ENCODE measurements around the gene PARP3. TPM values are rescaled to one million over a fixed set of nuclear protein-coding genes. Genes with fewer than 3 reads are reported as not detected.
A peak's percentile ranks its signal among the peaks of the same experiment; 100 is the strongest.

Gene PARP3
- total and polyA plus RNA-seq, 9 of the 15 experiments (the other 6 are each of a cell fraction or from before 2014, with no cell fraction given) = 0.46 to 6.6 (median 4.5) TPM

GRCh38 chr3:51995346-51996163 lies 53.4 kb downstream of the PARP3 start, which contains the start of gene RPL29 (continued):
- TF ChIP-seq ZSCAN32 (CRISPR knock-in tag; IDR thresholded peaks at IDR 0.05) = no peak
- no peak for TF ChIP-seq ERF (CRISPR knock-in tag; IDR thresholded peaks at IDR 0.05)
- 0 out of 2 replicates have a peak, but pooled peaks have one; percentile 21 for TF ChIP-seq ZNF766 (CRISPR knock-in tag; conservative IDR thresholded peaks at IDR 0.05)
- no peak for TF ChIP-seq MAFF (IDR thresholded peaks at IDR 0.05; ENCODE audit: low read length)
- TF ChIP-seq GATAD2B (IDR thresholded peaks at IDR 0.05; ENCODE audit: borderline replicate concordance) = no peak
- no peak for TF ChIP-seq ZNF347 (CRISPR knock-in tag; IDR thresholded peaks at IDR 0.05; ENCODE audit: low read depth)
- TF ChIP-seq, protein P1, sequence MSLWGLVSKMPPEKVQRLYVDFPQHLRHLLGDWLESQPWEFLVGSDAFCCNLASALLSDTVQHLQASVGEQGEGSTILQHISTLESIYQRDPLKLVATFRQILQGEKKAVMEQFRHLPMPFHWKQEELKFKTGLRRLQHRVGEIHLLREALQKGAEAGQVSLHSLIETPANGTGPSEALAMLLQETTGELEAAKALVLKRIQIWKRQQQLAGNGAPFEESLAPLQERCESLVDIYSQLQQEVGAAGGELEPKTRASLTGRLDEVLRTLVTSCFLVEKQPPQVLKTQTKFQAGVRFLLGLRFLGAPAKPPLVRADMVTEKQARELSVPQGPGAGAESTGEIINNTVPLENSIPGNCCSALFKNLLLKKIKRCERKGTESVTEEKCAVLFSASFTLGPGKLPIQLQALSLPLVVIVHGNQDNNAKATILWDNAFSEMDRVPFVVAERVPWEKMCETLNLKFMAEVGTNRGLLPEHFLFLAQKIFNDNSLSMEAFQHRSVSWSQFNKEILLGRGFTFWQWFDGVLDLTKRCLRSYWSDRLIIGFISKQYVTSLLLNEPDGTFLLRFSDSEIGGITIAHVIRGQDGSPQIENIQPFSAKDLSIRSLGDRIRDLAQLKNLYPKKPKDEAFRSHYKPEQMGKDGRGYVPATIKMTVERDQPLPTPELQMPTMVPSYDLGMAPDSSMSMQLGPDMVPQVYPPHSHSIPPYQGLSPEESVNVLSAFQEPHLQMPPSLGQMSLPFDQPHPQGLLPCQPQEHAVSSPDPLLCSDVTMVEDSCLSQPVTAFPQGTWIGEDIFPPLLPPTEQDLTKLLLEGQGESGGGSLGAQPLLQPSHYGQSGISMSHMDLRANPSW (CRISPR knock-in tag; IDR thresholded peaks at IDR 0.05) = no peak
- peak; percentile 59 for TF ChIP-seq VEZF1 (CRISPR knock-in tag; IDR thresholded peaks at IDR 0.05)
- no peak for TF ChIP-seq ZNF57 (CRISPR knock-in tag; IDR thresholded peaks at IDR 0.05)
- TF ChIP-seq CCNT2 (IDR thresholded peaks at IDR 0.05; ENCODE audit: borderline replicate concordance, extremely low read depth, insufficient read length, low read depth, low read length) = no peak
- TF ChIP-seq TCFL5 (CRISPR knock-in tag; conservative IDR thresholded peaks at IDR 0.05) = no peak
- peak; percentile 99 for TF ChIP-seq ZZZ3 (IDR thresholded peaks at IDR 0.05)
- no peak for TF ChIP-seq ZNF551 (CRISPR knock-in tag; IDR thresholded peaks at IDR 0.05)
- peak; percentile 99 for TF ChIP-seq TAF9B (IDR thresholded peaks at IDR 0.05; ENCODE audit: partially characterized antibody)
- no peak for TF ChIP-seq KAT7 (CRISPR knock-in tag; IDR thresholded peaks at IDR 0.05; ENCODE audit: borderline replicate concordance)
- peak; percentile 98 for TF ChIP-seq NR2C1 (IDR thresholded peaks at IDR 0.05)
- peak; percentile 99 for TF ChIP-seq NR2C1 (tag; IDR thresholded peaks at IDR 0.05)
- peak; percentile 31; the same call in 1 of the 2 replicates for TF ChIP-seq THRAP3 (IDR thresholded peaks at IDR 0.05; ENCODE audit: borderline replicate concordance)
- peak; percentile 98 for TF ChIP-seq TBP (optimal IDR thresholded peaks at IDR 0.05; ENCODE audit: low read depth, low read length)
- TF ChIP-seq SLC30A9 (CRISPR knock-in tag; IDR thresholded peaks at IDR 0.05) = no peak
- TF ChIP-seq NBN (IDR thresholded peaks at IDR 0.05; ENCODE audit: low read depth) = 0 out of 2 replicates have a peak, but pooled peaks have one; percentile 50
- TF ChIP-seq, protein P2, sequence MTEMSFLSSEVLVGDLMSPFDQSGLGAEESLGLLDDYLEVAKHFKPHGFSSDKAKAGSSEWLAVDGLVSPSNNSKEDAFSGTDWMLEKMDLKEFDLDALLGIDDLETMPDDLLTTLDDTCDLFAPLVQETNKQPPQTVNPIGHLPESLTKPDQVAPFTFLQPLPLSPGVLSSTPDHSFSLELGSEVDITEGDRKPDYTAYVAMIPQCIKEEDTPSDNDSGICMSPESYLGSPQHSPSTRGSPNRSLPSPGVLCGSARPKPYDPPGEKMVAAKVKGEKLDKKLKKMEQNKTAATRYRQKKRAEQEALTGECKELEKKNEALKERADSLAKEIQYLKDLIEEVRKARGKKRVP (CRISPR knock-in tag; IDR thresholded peaks at IDR 0.05) = 0 out of 2 replicates have a peak, but pooled peaks have one; percentile 36
- TF ChIP-seq HCFC1 (IDR thresholded peaks at IDR 0.05; ENCODE audit: low read depth, low read length) = peak; percentile 87
